AG04450 (cell line): ENCODE measurements around the gene NT5M. TPM values are rescaled to one million over a fixed set of nuclear protein-coding genes. Genes with fewer than 3 reads are reported as not detected.

Source experiments
- CTCF ChIA-PET: fragments of 300-600, 350-600 bp; formaldehyde crosslinking; extraction: SDS; loops from one replicate; lab custom pipeline; 2022; ENCODE audit warnings: antibody characterized with exemption, inconsistent platforms; lab: Charles Lee
- POLR2A ChIA-PET: fragments of 350-600 bp; formaldehyde crosslinking; extraction: SDS; loops from one replicate; lab custom pipeline; 2021; ENCODE audit warnings: antibody characterized with exemption, inconsistent platforms; lab: Yijun Ruan, JAX
- DNase-seq: peaks from one replicate; pipeline ENCODE4 v3.0.0-alpha.2; 2011; ENCODE audit warnings: low read depth, low spot score
- H3K27ac ChIP-seq: one replicate; pipeline ENCODE4 v1.5.1; 2012; ENCODE audit warnings: low read depth, low read length, control low read depth
- H3K27me3 ChIP-seq: one replicate; pipeline ENCODE4 v1.6.0; 2012; ENCODE audit warnings: low read length; ENCODE audit not compliant: control insufficient read depth, insufficient read depth
- H3K4me3 ChIP-seq: 2 replicates; pipeline ENCODE4 v1.5.1; 2011; ENCODE audit warnings: mild to moderate bottlenecking, low read depth, low read length, control low read depth
- H3K9me3 ChIP-seq: 2 replicates; pipeline ENCODE4 v1.5.1; 2012; ENCODE audit warnings: low read length; ENCODE audit not compliant: control insufficient read depth, insufficient read depth
- CTCF ChIP-seq: IDR thresholded peaks from 2 replicates; pipeline ENCODE4 v1.5.1; 2011; ENCODE audit warnings: low read depth, low read length, control low read depth, inconsistent platforms
- polyA plus RNA-seq: library from polyadenylated mRNA; depleted of rRNA; stranded (reverse); fragments of >200 nt; gene quantifications from 2 replicates; pipeline ENCODE4 v1.2.3, GENCODE V29; 2011

Gene NT5M
- polyA plus RNA-seq, 1 experiment = 0.36 TPM

GRCh38 chr17:17388657-17389496, 85.7 kb downstream of the NT5M start:
- CTCF ChIA-PET = no interaction called here
- POLR2A ChIA-PET = no interaction called here
- no peak for DNase-seq
- no peak for TF ChIP-seq CTCF
- Histone ChIP-seq H3K27me3 (peaks cover 12% of the 10 kb centered on the region), H3K27ac (no peak overlapping the region), H3K4me3 (no peak overlapping the region), H3K9me3 (peaks cover 5% of the 10 kb centered on the region; the same call in 1 of the 2 replicates)

GRCh38 chr17:17391668-17392370, 88.6 kb downstream of the NT5M start:
- Histone ChIP-seq H3K4me3 (no peak overlapping the region), H3K9me3 (peaks cover 8% of the 10 kb centered on the region), H3K27ac (no peak overlapping the region), H3K27me3 (peaks cover 3% of the 10 kb centered on the region)
- no peak for DNase-seq
- TF ChIP-seq CTCF = no peak
- POLR2A ChIA-PET = no interaction called here
- CTCF ChIA-PET = no interaction called here

- TF ChIP-seq CTCF = no peak
- POLR2A ChIA-PET = no interaction called here
- DNase-seq = no peak
- CTCF ChIA-PET = no interaction called here
- H3K27me3 ChIP-seq = peaks cover 3% of the 10 kb centered on the region
- H3K9me3 ChIP-seq = peaks cover 8% of the 10 kb centered on the region
- H3K4me3 ChIP-seq = no peak overlapping the region
- H3K27ac ChIP-seq = no peak overlapping the region
These were observed 90.8 kb downstream of the NT5M start for GRCh38 chr17:17393976-17394375.

- H3K27me3 ChIP-seq = no peaks in the 10 kb centered on the region
- ChIA-PET POLR2A (no interaction called here), CTCF (no interaction called here)
- no peak overlapping the region for H3K27ac ChIP-seq
- no peak for TF ChIP-seq CTCF
- peaks cover 8% of the 10 kb centered on the region for H3K9me3 ChIP-seq
- H3K4me3 ChIP-seq = no peak overlapping the region
- no peak for DNase-seq
These were observed 91.3 kb downstream of the NT5M start for GRCh38 chr17:17394494-17394893.

- no peak for TF ChIP-seq CTCF
- ChIA-PET POLR2A (no interaction called here), CTCF (no interaction called here)
- Histone ChIP-seq H3K27ac (no peak overlapping the region), H3K27me3 (no peaks in the 10 kb centered on the region), H3K4me3 (no peak overlapping the region), H3K9me3 (peaks cover 8% of the 10 kb centered on the region)
- no peak for DNase-seq
These were observed 92.2 kb downstream of the NT5M start for GRCh38 chr17:17395246-17395802.
